Liver (tissue), 9 donors: ENCODE results near the gene EXOC2. TPM values are rescaled to one million over a fixed set of nuclear protein-coding genes. Genes with fewer than 3 reads are reported as not detected.

ENCODE experiments used
- DNase-seq: peaks from one replicate; pipeline ENCODE4 v3.0.0-alpha.2; 2017; ENCODE audit warnings: low spot score
- H3K27ac ChIP-seq, 2 donors: one replicate each; pipeline ENCODE4 v1.7.0; 2013; ENCODE audit warnings: inconsistent platforms in 2 of 2, low read length in 2 of 2, control low read depth in 1 of 2, low read depth in 1 of 2, mild to moderate bottlenecking in 1 of 2
- H3K27me3 ChIP-seq, 4 donors: one replicate each; pipeline versions ENCODE4 v1.6.1 to v1.7.0; 2013; ENCODE audit warnings: low read length in 3 of 4, inconsistent platforms in 1 of 4, mild to moderate bottlenecking in 1 of 4, moderate library complexity in 1 of 4; ENCODE audit not compliant: control insufficient read depth in 4 of 4, insufficient read depth in 4 of 4
- H3K36me3 ChIP-seq, 4 donors: one replicate each; pipeline versions ENCODE4 v1.6.1 to v1.7.0; 2013; ENCODE audit warnings: low read length in 3 of 4, mild to moderate bottlenecking in 3 of 4, low read depth in 1 of 4, moderate library complexity in 1 of 4; ENCODE audit not compliant: control insufficient read depth in 4 of 4, insufficient read depth in 3 of 4
- H3K4me1 ChIP-seq, 4 donors: one replicate each; pipeline versions ENCODE4 v1.6.1 to v1.7.0; 2013; ENCODE audit warnings: low read length in 3 of 4, mild to moderate bottlenecking in 3 of 4, moderate library complexity in 1 of 4; ENCODE audit not compliant: control insufficient read depth in 4 of 4, insufficient read depth in 4 of 4
- H3K4me3 ChIP-seq, 3 donors: one replicate each; pipeline versions ENCODE4 v1.6.1 to v1.7.0; 2013; ENCODE audit warnings: low read length in 3 of 3, control low read depth in 1 of 3, low read depth in 1 of 3, mild to moderate bottlenecking in 1 of 3
- H3K9ac ChIP-seq, 2 donors: one replicate each; pipeline ENCODE4 v1.7.0; 2013; ENCODE audit warnings: low read length in 2 of 2, mild to moderate bottlenecking in 2 of 2, moderate library complexity in 2 of 2, control low read depth in 1 of 2, low read depth in 1 of 2
- H3K9me3 ChIP-seq, 4 donors: one replicate each; pipeline versions ENCODE4 v1.6.1 to v1.7.0; 2013; ENCODE audit warnings: low read length in 3 of 4; ENCODE audit not compliant: control insufficient read depth in 4 of 4
- ATF3 ChIP-seq: IDR thresholded peaks from 2 replicates; pipeline ENCODE4 v1.6.1; 2016; ENCODE audit warnings: antibody characterized with exemption
- EGR1 ChIP-seq, 2 donors: IDR thresholded peaks; 2 replicates each; pipeline ENCODE4 v1.6.1; 2016 to 2018; ENCODE audit warnings: antibody characterized with exemption in 2 of 2, low read depth in 2 of 2
- FOXA1 ChIP-seq: IDR thresholded peaks from 2 replicates; pipeline ENCODE4 v1.6.1; 2016; ENCODE audit warnings: antibody characterized with exemption
- FOXA2 ChIP-seq: IDR thresholded peaks from 2 replicates; pipeline ENCODE4 v1.6.1; 2016; ENCODE audit warnings: antibody characterized with exemption
- GABPA ChIP-seq, 2 donors: IDR thresholded peaks in 1 of 2; conservative IDR thresholded peaks in 1 of 2; 2 replicates each; pipeline ENCODE4 v1.6.1; 2016; ENCODE audit warnings: antibody characterized with exemption in 2 of 2, mild to moderate bottlenecking in 1 of 2, moderate library complexity in 1 of 2
- HNF4A ChIP-seq, 2 donors: conservative IDR thresholded peaks; 2 replicates each; pipeline ENCODE4 v1.6.1; 2016; ENCODE audit warnings: antibody characterized with exemption in 2 of 2, mild to moderate bottlenecking in 2 of 2
- HNF4G ChIP-seq: IDR thresholded peaks from 2 replicates; pipeline ENCODE4 v1.6.1; 2016; ENCODE audit warnings: antibody characterized with exemption
- JUND ChIP-seq, 2 donors: IDR thresholded peaks; 2 replicates each; pipeline ENCODE4 v1.6.1; 2016; ENCODE audit warnings: antibody characterized with exemption in 2 of 2
- MAX ChIP-seq: IDR thresholded peaks from 2 replicates; pipeline ENCODE4 v1.6.1; 2016; ENCODE audit warnings: antibody characterized with exemption
- NR2F2 ChIP-seq: IDR thresholded peaks from 2 replicates; pipeline ENCODE4 v1.6.1; 2016; ENCODE audit warnings: antibody characterized with exemption
- RAD21 ChIP-seq, 2 donors: IDR thresholded peaks; 2 replicates each; pipeline ENCODE4 v1.6.1; 2016; ENCODE audit warnings: antibody characterized with exemption in 2 of 2, mild to moderate bottlenecking in 2 of 2
- REST ChIP-seq: IDR thresholded peaks from 2 replicates; pipeline ENCODE4 v1.6.1; 2016; ENCODE audit warnings: antibody characterized with exemption, mild to moderate bottlenecking
- RXRA ChIP-seq, 2 donors: IDR thresholded peaks; 2 replicates each; pipeline ENCODE4 v1.6.1; 2017 to 2018; ENCODE audit warnings: antibody characterized with exemption in 2 of 2, mild to moderate bottlenecking in 1 of 2
- SP1 ChIP-seq: IDR thresholded peaks from 2 replicates; pipeline ENCODE4 v1.6.1; 2018; ENCODE audit warnings: antibody characterized with exemption, mild to moderate bottlenecking
- TAF1 ChIP-seq: conservative IDR thresholded peaks from 2 replicates; pipeline ENCODE4 v1.6.1; 2016; ENCODE audit warnings: antibody characterized with exemption, mild to moderate bottlenecking
- YY1 ChIP-seq: IDR thresholded peaks from 2 replicates; pipeline ENCODE4 v1.6.1; 2016; ENCODE audit warnings: antibody characterized with exemption, mild to moderate bottlenecking
- ZBTB33 ChIP-seq: IDR thresholded peaks from 2 replicates; pipeline ENCODE4 v1.6.1; 2016; ENCODE audit warnings: antibody characterized with exemption
- WGBS: extraction: QIAGEN DNeasy Blood & Tissue Kit; methylation state at CpG from one replicate; pipeline ENCODE4 v1.1.7; 2013; 5-methylcytosine and 5-hydroxymethylcytosine counted together
- polyA plus RNA-seq, 2 donors: library from polyadenylated mRNA; stranded (reverse) in 1 of 2; unstranded in 1 of 2; fragments of 200-250 nt in 1 of 2; fragments of >200 nt in 1 of 2; fragmentation: Nextera tagmentation in 1 of 2; extraction: Ambion mirVana in 1 of 2; gene quantifications; one replicate each; pipeline versions ENCODE4 v1.2.1 to v1.2.3, GENCODE V29; 2013 to 2015
- total RNA-seq, 2 donors: library from RNA; depleted of rRNA; stranded (reverse); fragments of >200 nt; gene quantifications; one replicate each; pipeline ENCODE4 v1.2.3, GENCODE V29; 2014
- donor health status: healthy.
- donor health status: healthy.
- donor health status: healthy.
- donor health status: healthy.
- donor health status: healthy.

EXOC2 gene
- total and polyA plus RNA-seq, 4 donors, result 6.7 to 15.3 (median 9.2) TPM

- Histone ChIP-seq H3K27me3 (no peaks in the 10 kb centered on the region), H3K9ac (no peak overlapping the region), H3K4me1 (no peaks in the 10 kb centered on the region), H3K27ac (no peak overlapping the region), H3K4me3 (no peak overlapping the region), H3K36me3 (peaks cover 0 to 3% (median under 1%) of the 10 kb centered on the region in 4 donors), H3K9me3 (no peaks in the 10 kb centered on the region)
- 87% methylated on average over 3 of the region's 3 CpGs for WGBS
- no peak for DNase-seq
- TF ChIP-seq HNF4A (conservative IDR thresholded peaks at IDR 0.05), result no peak
- no peak for TF ChIP-seq ATF3
- TF ChIP-seq REST, result no peak
- no peak for TF ChIP-seq MAX
- TF ChIP-seq RXRA (IDR thresholded peaks at IDR 0.05), result no peak
- TF ChIP-seq GABPA (IDR thresholded peaks at IDR 0.05 in 1 of 2, conservative IDR thresholded peaks at IDR 0.05 in 1 of 2), result no peak
- no peak for TF ChIP-seq FOXA1
- TF ChIP-seq FOXA2, result no peak
- TF ChIP-seq SP1, result no peak
- TF ChIP-seq JUND (IDR thresholded peaks at IDR 0.05), result no peak
- no peak for TF ChIP-seq HNF4G
- TF ChIP-seq TAF1, result no peak
- TF ChIP-seq EGR1 (IDR thresholded peaks at IDR 0.05; ENCODE audit: low read depth in 2 of 2), result no peak
- no peak for TF ChIP-seq ZBTB33
- TF ChIP-seq RAD21 (IDR thresholded peaks at IDR 0.05), result no peak
These were observed 193.3 kb downstream of the EXOC2 start for GRCh38 chr6:499617-500016.

- Histone ChIP-seq H3K4me3 (no peak overlapping the region), H3K9ac (no peak overlapping the region), H3K4me1 (no peaks in the 10 kb centered on the region), H3K9me3 (no peaks in the 10 kb centered on the region), H3K27ac (no peak overlapping the region), H3K36me3 (peaks cover 0 to 4% (median 1%) of the 10 kb centered on the region in 4 donors), H3K27me3 (no peaks in the 10 kb centered on the region)
- 77% methylated on average over 9 of the region's 9 CpGs for WGBS
- no peak for DNase-seq
- TF ChIP-seq FOXA2 (no peak), FOXA1 (no peak), GABPA (IDR thresholded peaks at IDR 0.05 in 1 of 2, conservative IDR thresholded peaks at IDR 0.05 in 1 of 2) (no peak), ATF3 (no peak), JUND (IDR thresholded peaks at IDR 0.05) (no peak), YY1 (no peak), RAD21 (IDR thresholded peaks at IDR 0.05) (no peak), ZBTB33 (no peak), HNF4G (no peak), MAX (no peak), NR2F2 (no peak), HNF4A (conservative IDR thresholded peaks at IDR 0.05) (no peak), RXRA (IDR thresholded peaks at IDR 0.05) (no peak), REST (no peak)
These were observed 194.1 kb downstream of the EXOC2 start for GRCh38 chr6:498795-499231.
